GM19468 (cell line): ENCODE results near the gene HAUS5.
A peak's percentile ranks its signal among the peaks of the same experiment; 100 is the strongest.

Experiments
- ATAC-seq: cut with Tn5 transposase; IDR thresholded peaks from one replicate; pipeline ENCODE4 v1.9.1; 2021; ENCODE audit warnings: mild to moderate bottlenecking, moderate library complexity, moderate number of reproducible peaks; ENCODE audit not compliant: unreplicated experiment; ENCODE audit errors: extremely low read depth

The HAUS5 gene

GRCh38 chr19:35607661-35608060 lies 4.9 kb upstream of the HAUS5 start:
- ATAC-seq, result no peak

- ATAC-seq, result no peak
Observed at GRCh38 chr19:35608251-35608650, 4.3 kb upstream of the HAUS5 start.

GRCh38 chr19:35609851-35610353 lies 2.6 kb upstream of the HAUS5 start:
- no peak for ATAC-seq

GRCh38 chr19:35612224-35612558 lies 344 bp upstream of the HAUS5 start:
- no peak for ATAC-seq

GRCh38 chr19:35613574-35613973 lies 1.0 kb downstream of the HAUS5 start:
- ATAC-seq, result no peak

GRCh38 chr19:35615036-35615435 lies 2.5 kb downstream of the HAUS5 start:
- ATAC-seq, result no peak

GRCh38 chr19:35618857-35619256 lies 6.3 kb downstream of the HAUS5 start:
- ATAC-seq, result no peak

GRCh38 chr19:35619290-35619923 lies 6.9 kb downstream of the HAUS5 start:
- no peak for ATAC-seq

- no peak for ATAC-seq
Observed at GRCh38 chr19:35620001-35620400, 7.5 kb downstream of the HAUS5 start.

- ATAC-seq, result no peak
Observed at GRCh38 chr19:35621708-35622107, 9.2 kb downstream of the HAUS5 start.

GRCh38 chr19:35622750-35623149 lies 10.2 kb downstream of the HAUS5 start:
- no peak for ATAC-seq

- no peak for ATAC-seq
Observed at GRCh38 chr19:35623327-35624010, 10.9 kb downstream of the HAUS5 start.

- no peak for ATAC-seq
Observed at GRCh38 chr19:35628264-35628564, 15.7 kb downstream of the HAUS5 start.

- peak; percentile 72 for ATAC-seq
Observed at GRCh38 chr19:35628565-35629331, 16.2 kb downstream of the HAUS5 start, which contains the start of gene RBM42. RBM42 (plus strand) TSS chr19:35629036; CDS start chr19:35629154, 118 bp downstream.

GRCh38 chr19:35629332-35629633 lies 16.7 kb downstream of the HAUS5 start:
- ATAC-seq, result no peak

- no peak for ATAC-seq
Observed at GRCh38 chr19:35633727-35634440, 21.3 kb downstream of the HAUS5 start.

- no peak for ATAC-seq
Observed at GRCh38 chr19:35636651-35637050, 24.1 kb downstream of the HAUS5 start.

- no peak for ATAC-seq
Observed at GRCh38 chr19:35637165-35637564, 24.6 kb downstream of the HAUS5 start.

GRCh38 chr19:35639321-35639639 lies 26.7 kb downstream of the HAUS5 start:
- no peak for ATAC-seq

GRCh38 chr19:35639863-35640262 lies 27.3 kb downstream of the HAUS5 start:
- ATAC-seq, result no peak

GRCh38 chr19:35641515-35642151 lies 29.1 kb downstream of the HAUS5 start, which contains the start of gene ETV2:
ETV2 (plus strand) TSS chr19:35641745; CDS start chr19:35642461, 716 bp downstream.
- no peak for ATAC-seq
